HG03378 (cell line): ENCODE measurements around the gene CCDC188.

ENCODE experiments used
- ATAC-seq: cut with Tn5 transposase; IDR thresholded peaks from one replicate; pipeline ENCODE4 v1.9.1; 2021; ENCODE audit warnings: mild to moderate bottlenecking, moderate library complexity; ENCODE audit not compliant: unreplicated experiment

Gene CCDC188

DNA sequence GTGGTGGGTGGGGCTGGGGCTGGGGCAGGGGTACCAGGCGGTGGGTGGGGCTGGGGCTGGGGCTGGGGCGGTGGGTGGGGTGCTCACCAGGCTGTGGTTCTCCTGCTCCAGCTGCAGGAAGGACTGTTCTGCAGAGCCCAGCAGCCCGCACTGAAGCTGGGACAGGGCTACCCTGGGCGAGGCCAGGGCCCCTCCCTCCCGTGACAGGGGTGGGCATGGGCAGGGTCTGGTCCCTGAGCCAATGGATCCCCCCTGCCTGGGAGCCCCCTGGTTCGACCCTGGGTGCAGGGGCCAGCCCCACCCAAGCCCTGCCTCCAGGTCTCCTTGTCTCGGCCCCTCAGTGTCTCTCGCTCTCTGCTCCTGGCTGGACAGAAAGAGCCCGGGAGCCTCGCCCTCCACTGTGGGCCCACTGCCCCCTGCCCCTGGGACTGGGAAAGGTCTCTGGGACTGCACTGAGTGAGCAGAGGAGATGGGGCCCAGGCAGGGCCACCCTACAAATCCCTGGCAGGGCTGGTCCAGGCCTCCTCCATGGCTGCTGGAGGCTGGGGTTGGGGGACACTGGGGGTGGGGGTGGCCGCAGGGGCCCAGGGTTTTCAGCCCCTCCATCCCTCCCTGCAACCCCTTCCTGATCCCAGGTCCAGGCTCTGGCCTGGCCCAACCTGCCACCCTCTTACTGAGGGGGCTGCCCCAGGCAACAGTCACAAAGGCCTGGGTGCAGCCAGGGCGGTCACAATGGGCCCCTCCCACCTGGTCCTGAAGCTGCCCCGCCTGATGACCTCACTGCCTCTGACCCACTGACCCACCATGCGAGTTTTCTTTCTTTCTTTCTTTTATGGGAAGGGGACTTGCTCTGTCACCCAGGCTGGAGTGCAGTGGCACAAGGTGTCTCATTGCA is at the start of gene CCDC188:
CCDC188 (minus strand) TSS at position 675 of the 895 bp plus-strand sequence; CDS start at position 606, 69 bp downstream.
- ATAC-seq, result no peak

DNA sequence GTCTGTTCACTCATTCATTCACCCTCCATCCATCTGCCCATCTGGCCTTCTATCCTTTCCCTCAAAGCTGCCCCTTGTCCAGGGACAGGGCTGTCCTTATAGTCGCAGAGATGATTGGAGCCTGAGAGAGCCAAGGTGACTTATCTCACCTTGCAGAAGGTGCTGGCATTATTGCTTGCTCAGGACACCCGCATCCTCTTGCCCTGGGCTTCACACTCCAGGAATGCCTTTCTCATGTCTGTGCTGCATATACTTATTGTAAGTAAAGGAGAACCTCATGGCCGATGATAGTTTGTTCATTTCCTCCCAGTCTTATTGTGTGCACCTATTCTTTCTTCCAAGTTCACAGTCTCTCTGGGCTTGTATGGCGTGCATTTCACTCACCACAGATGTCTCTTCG is 49.1 kb upstream of the CCDC188 start:
- no peak for ATAC-seq

DNA sequence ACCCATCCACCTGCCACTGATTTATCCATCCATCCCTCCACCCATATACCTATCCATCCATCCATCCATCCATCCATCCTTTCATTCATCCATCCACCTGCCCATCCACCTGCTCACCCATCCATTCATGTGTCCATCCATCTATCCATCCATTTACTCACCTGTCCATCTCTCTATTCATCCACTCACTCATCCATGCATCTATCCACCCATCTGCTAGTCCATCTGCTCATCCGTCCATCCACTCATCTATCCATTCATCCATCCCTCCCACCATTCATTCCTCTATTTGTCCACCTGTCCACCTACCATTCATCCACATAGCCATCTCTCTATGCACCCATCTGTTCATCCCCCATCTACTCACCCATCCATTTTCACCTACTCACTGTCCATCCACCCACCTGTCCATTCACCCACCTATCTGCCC is 48.6 kb upstream of the CCDC188 start:
- no peak for ATAC-seq

DNA sequence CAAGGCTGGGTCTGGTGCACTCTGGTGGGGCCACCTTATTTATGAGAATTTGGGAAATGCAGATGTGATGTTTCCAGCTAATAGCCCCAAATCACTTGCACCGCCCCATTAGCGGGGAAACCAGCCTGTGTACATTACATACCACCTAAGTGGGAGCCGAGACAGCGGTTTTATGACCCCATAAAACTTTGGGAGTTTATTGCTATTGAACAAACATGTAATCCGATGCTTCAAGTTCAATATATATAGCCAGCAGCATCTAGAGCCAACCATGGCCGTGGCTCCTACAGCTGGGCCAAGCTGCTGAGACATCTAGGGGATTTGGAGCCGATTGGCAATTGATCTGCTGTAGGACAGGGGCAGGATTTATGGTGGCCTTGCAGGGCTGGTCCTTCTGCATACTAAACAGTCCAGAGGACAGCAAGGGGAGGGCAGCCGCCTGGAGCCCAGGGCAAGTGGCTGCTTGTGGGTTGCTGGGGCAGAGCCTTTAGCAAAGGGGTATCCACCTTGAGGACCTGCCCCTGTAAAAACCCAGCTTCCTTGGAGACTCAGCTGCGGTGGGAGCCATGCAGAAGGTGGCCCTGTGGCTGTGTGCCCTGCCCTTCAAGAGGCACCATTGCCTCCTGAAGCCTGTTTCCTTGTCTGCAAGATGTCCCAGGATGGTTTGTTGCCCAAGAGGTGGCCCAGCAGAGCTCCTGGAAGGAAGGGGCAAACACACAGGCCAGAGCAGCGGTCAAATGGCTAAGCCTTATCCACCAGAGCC is 47.9 kb upstream of the CCDC188 start:
- no peak for ATAC-seq

DNA sequence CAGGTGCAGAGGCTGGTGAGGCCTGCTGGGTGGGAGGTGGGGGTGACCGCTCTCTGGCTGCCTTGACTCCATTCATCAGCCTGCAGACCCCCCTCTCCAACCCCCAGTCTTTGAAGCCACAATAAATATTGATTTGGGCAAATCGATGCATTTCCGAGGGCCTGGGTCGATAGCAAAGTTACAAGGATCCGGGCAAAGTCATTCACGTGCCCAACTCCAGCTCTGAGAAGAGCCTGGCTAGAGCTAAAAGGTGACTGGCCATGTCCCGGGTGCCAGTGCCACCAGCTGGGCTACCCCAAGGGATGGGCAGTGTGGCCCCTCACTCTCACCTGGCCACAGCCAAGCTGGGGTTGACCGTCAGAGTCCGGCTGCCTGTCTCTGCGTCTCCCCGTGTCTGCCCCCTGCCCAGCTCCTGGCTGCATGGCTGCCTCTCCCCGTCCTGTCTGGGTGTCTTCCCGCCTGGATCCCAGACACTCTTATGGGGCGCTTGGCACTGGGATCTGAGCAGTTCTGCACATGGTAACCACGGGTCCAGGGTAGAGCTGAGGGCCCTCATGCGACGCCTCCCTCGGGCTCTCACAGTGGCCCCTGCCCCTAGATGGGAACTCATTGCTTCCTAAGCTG is 46.7 kb upstream of the CCDC188 start:
- ATAC-seq, result no peak

DNA sequence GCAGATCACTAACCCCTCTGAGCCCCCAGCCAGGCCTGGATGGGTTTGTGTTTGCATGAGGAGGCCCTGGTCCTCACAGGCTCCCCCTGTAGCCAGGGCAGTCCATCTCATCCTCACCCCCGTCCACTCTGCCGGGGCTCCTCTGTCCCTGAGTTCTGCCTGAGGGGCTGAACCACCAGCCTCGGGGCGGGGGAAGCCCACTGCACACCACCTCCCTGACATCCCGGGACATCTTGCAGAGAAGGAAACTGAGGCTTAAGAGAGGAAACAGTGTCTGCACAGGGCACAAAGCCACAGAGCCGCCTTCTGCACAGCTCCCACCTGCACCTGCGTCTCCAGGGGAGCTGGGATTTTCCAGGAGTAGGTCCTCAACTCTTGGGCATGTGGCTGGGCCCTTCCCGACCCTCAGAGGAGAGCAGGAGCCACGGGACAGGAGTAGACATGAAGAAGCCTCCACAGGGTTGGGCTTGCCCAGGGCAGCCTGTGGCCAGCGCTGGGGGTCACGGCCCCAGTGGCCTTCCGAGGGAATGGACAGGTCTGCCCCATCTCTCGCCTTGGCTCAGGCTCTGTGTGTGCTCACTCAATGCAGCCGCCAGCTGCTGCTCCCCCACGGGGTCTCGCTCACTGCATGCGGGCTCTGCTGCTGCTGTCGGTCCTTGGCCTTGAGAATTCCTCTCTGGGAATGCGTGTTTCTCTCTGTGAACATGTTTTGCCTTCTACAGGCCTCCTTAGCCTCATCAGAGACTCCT is 45.4 kb upstream of the CCDC188 start:
- ATAC-seq, result no peak

DNA sequence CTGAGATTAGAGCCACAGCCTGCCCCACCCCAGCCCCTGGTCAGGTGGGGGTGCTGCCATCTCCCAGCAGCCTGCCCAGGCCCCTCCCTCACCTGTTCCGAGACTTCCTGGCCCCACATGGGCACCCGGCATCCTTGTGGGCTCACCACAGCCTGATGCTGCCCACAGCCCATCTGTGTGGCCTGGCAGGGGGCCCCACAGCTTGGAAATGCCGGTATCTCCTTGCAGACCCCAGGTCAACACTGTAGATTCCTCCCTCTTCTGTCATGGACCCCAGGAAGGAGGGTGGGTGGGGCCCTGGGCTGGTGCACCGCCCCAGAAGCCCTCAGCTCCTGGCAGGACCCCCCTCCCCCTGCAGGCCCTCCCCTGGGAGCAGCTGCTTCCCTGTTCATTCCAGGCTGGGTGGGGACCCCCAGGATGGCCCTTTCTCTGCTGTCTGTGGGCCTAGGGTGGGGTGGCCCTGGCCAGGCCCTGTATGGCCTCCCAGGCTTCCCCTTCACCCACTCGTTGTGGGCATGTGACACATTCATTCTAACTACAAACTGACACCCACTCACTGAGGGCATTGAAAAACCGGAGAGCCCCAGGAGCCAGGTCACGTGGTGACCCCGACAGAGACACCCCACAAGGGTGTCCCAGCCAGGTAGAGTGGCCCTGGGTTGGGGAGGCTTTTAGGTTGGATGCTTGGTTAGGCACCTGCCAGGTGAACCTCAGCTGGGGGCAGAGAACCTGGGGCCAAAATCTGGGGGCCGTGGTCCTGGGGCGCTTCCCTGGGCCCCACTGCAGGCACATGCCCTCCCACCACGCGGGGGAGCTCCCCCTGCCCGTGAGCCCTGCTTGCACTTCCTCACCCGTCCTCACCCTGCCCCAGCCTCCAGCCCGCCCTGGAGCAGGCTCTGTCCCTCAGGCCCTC is 44.1 kb upstream of the CCDC188 start:
- ATAC-seq, result no peak

DNA sequence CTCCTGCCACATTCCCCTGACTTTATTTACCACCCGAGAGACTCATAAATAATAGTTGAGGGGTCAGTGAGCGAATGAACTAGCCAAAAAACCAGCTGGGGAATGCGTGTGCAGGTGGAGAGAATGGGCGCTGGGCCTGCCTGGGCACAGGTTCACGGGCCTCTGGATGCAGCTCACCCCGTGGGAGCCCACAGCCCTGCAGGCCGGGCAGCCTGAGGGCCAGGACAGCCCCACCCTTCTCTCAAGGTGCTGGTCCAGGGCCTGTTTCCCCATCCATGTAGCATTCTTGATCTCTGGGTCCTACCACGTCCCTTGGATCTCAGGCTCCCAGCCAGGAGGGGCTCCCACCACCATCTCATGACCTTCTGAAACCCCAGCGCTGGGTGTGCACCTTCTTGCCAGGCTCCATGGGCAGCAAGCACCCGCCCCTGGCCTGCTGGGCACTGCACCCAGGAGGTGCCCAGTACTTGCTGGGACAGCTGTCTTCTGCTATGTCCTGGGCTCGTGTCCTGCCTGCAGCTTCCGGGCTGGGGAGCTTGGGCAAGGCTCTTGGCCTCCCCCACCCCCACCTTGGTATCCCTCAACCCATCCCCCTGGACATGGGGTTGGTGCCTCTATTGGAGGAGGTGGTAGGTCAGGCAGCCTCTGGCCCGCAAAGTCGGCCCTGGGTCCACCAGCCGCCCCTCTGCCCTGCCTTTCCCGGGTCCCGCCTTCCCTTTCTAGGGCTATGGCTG is 43.1 kb upstream of the CCDC188 start:
- ATAC-seq, result no peak

DNA sequence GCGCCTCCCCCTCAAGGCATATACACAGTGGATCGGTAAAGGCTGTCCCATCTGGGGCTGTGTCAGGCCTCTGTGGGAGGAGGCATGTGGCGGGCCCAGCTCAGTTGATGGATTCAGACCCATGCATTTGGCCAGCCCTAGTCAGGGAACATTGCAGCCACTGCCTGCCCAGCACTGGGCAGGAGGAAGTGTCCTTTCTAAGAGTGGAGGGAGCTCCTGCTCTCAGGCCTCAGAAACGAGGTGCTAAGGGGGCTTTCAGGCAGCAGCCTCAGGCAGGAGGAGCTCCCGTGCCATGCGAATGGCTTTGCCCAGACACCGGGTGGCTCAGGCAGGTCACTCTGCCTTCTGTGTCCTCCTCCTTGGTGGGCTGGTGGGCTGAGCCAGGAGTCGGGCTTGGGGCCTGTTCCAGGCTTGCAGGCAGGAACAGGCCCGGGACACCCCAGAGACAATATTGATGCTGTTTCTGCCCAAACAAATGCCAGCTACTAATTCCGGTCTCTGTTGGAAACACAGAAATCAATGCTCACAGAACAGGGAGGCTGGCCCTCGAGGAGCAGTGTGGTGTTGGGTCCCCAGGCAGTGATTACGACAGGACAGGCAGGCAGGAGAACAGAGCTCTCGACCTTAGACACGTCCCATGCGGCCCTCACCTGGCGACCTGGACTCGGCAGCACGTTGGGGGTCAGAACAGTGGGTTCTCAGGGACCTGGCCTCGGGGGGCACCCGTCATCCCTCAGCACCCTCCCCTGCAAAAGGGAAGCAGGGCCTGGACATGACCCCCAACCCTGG is 42.3 kb upstream of the CCDC188 start:
- ATAC-seq, result no peak

GRCh38 chr22:20192293-20192971 is 41.6 kb upstream of the CCDC188 start:
- no peak for ATAC-seq

GRCh38 chr22:20191803-20192202 is 40.9 kb upstream of the CCDC188 start:
- ATAC-seq, result no peak

- ATAC-seq, result no peak
Observed at GRCh38 chr22:20191000-20191515, 40.2 kb upstream of the CCDC188 start.

GRCh38 chr22:20188567-20188877 is 37.7 kb upstream of the CCDC188 start:
- ATAC-seq, result no peak

- no peak for ATAC-seq
Observed at GRCh38 chr22:20187777-20188566, 37.1 kb upstream of the CCDC188 start.

GRCh38 chr22:20186871-20187546 is 36.2 kb upstream of the CCDC188 start:
- ATAC-seq, result no peak

- ATAC-seq, result no peak
Observed at GRCh38 chr22:20186183-20186870, 35.5 kb upstream of the CCDC188 start.
